IPS DF 6.9 (cell line): ENCODE measurements around the gene IGFBP2.
A peak's percentile ranks its signal among the peaks of the same experiment; 100 is the strongest.

Source experiments
- DNase-seq: peaks from one replicate; pipeline ENCODE4 v3.0.0-alpha.2; 2013; ENCODE audit warnings: low read depth, low spot score
- H3K27ac ChIP-seq: one replicate; pipeline ENCODE4 v1.5.1; 2013; ENCODE audit warnings: low read length, control low read depth
- H3K27me3 ChIP-seq: 2 replicates; pipeline ENCODE4 v1.6.1; 2013; ENCODE audit warnings: mild to moderate bottlenecking, low read length; ENCODE audit not compliant: control insufficient read depth, insufficient read depth
- H3K36me3 ChIP-seq: 2 replicates; pipeline ENCODE4 v1.6.1; 2013; ENCODE audit warnings: low read length; ENCODE audit not compliant: control insufficient read depth, insufficient read depth
- H3K4me1 ChIP-seq: 2 replicates; pipeline ENCODE4 v1.6.1; 2013; ENCODE audit warnings: low read length; ENCODE audit not compliant: control insufficient read depth, insufficient read depth
- H3K4me3 ChIP-seq: 2 replicates; pipeline ENCODE4 v1.5.1; 2013; ENCODE audit warnings: mild to moderate bottlenecking, low read length
- H3K9me3 ChIP-seq: 2 replicates; pipeline ENCODE4 v1.6.1; 2013; ENCODE audit warnings: low read length, inconsistent platforms; ENCODE audit not compliant: control insufficient read depth, insufficient read depth
- WGBS: extraction: QIAGEN DNeasy Blood & Tissue Kit; methylation state at CpG from one replicate; pipeline ENCODE4 v1.1.7; 2013; ENCODE audit warnings: mixed read lengths, missing lambda C conversion rate; ENCODE audit not compliant: insufficient read length, insufficient coverage; 5-methylcytosine and 5-hydroxymethylcytosine counted together

IGFBP2 gene

GRCh38 chr2:216663106-216663505 lies 29.9 kb downstream of the IGFBP2 start:
- no peak overlapping the region for H3K27ac ChIP-seq
- no CpG with 5 or more reads among the region's 1 CpG for WGBS
- no peak for DNase-seq
- no peaks in the 10 kb centered on the region for H3K9me3 ChIP-seq
- H3K36me3 ChIP-seq: peaks cover 15% of the 10 kb centered on the region
- no peaks in the 10 kb centered on the region for H3K27me3 ChIP-seq
- peaks cover 5% of the 10 kb centered on the region; the same call in 1 of the 2 replicates for H3K4me1 ChIP-seq
- H3K4me3 ChIP-seq: no peak overlapping the region

GRCh38 chr2:216663846-216664245 lies 30.6 kb downstream of the IGFBP2 start:
- H3K27me3 ChIP-seq: no peaks in the 10 kb centered on the region
- no CpG with 5 or more reads among the region's 18 CpGs for WGBS
- no peak overlapping the region for H3K4me3 ChIP-seq
- H3K9me3 ChIP-seq: no peaks in the 10 kb centered on the region
- no peak overlapping the region for H3K27ac ChIP-seq
- H3K4me1 ChIP-seq: peaks cover 5% of the 10 kb centered on the region; the same call in 1 of the 2 replicates
- DNase-seq: no peak
- peaks cover 15% of the 10 kb centered on the region for H3K36me3 ChIP-seq

- DNase-seq: no peak
- Histone ChIP-seq H3K27ac (no peak overlapping the region), H3K4me1 (peaks cover 5% of the 10 kb centered on the region; the same call in 1 of the 2 replicates), H3K36me3 (peaks cover 15% of the 10 kb centered on the region), H3K4me3 (no peak overlapping the region), H3K9me3 (no peaks in the 10 kb centered on the region), H3K27me3 (no peaks in the 10 kb centered on the region)
- WGBS: no CpG with 5 or more reads among the region's 6 CpGs
Observed at GRCh38 chr2:216664593-216665034, 31.4 kb downstream of the IGFBP2 start.

GRCh38 chr2:216665242-216665641 lies 32.0 kb downstream of the IGFBP2 start:
- Histone ChIP-seq H3K4me1 (peaks cover 5% of the 10 kb centered on the region; the same call in 1 of the 2 replicates), H3K4me3 (no peak overlapping the region), H3K27ac (no peak overlapping the region), H3K27me3 (no peaks in the 10 kb centered on the region), H3K36me3 (peaks cover 15% of the 10 kb centered on the region), H3K9me3 (no peaks in the 10 kb centered on the region)
- WGBS: no CpG with 5 or more reads among the region's 7 CpGs
- no peak for DNase-seq

GRCh38 chr2:216665717-216666116 lies 32.5 kb downstream of the IGFBP2 start:
- Histone ChIP-seq H3K36me3 (peaks cover 10% of the 10 kb centered on the region), H3K4me3 (no peak overlapping the region), H3K4me1 (peaks cover 5% of the 10 kb centered on the region; the same call in 1 of the 2 replicates), H3K27ac (no peak overlapping the region), H3K27me3 (no peaks in the 10 kb centered on the region), H3K9me3 (no peaks in the 10 kb centered on the region)
- WGBS: no CpG with 5 or more reads among the region's 12 CpGs
- peak; percentile 67 for DNase-seq

GRCh38 chr2:216666461-216667233 lies 33.4 kb downstream of the IGFBP2 start:
- H3K27ac ChIP-seq: no peak overlapping the region
- no CpG with 5 or more reads among the region's 9 CpGs for WGBS
- no peak overlapping the region for H3K4me3 ChIP-seq
- DNase-seq: peak; percentile 95
- H3K27me3 ChIP-seq: no peaks in the 10 kb centered on the region
- H3K4me1 ChIP-seq: peaks cover 5% of the 10 kb centered on the region; the same call in 1 of the 2 replicates
- H3K36me3 ChIP-seq: peaks cover 7% of the 10 kb centered on the region
- H3K9me3 ChIP-seq: no peaks in the 10 kb centered on the region

GRCh38 chr2:216670266-216671080 lies 37.3 kb downstream of the IGFBP2 start:
- Histone ChIP-seq H3K4me3 (no peak overlapping the region), H3K36me3 (no peaks in the 10 kb centered on the region), H3K9me3 (no peaks in the 10 kb centered on the region), H3K4me1 (peaks cover 3% of the 10 kb centered on the region), H3K27me3 (no peaks in the 10 kb centered on the region), H3K27ac (no peak overlapping the region)
- no peak for DNase-seq
- WGBS: no CpG with 5 or more reads among the region's 17 CpGs

- H3K4me3 ChIP-seq: no peak overlapping the region
- no peak for DNase-seq
- H3K27ac ChIP-seq: no peak overlapping the region
- H3K9me3 ChIP-seq: no peaks in the 10 kb centered on the region
- no peaks in the 10 kb centered on the region for H3K27me3 ChIP-seq
- no peaks in the 10 kb centered on the region for H3K36me3 ChIP-seq
- no CpG with 5 or more reads among the region's 11 CpGs for WGBS
- H3K4me1 ChIP-seq: peaks cover 2% of the 10 kb centered on the region
Observed at GRCh38 chr2:216671081-216671411, 37.8 kb downstream of the IGFBP2 start.

- Histone ChIP-seq H3K9me3 (no peaks in the 10 kb centered on the region), H3K4me3 (no peak overlapping the region), H3K27me3 (no peaks in the 10 kb centered on the region), H3K36me3 (no peaks in the 10 kb centered on the region), H3K27ac (no peak overlapping the region), H3K4me1 (no peaks in the 10 kb centered on the region; the same call in 1 of the 2 replicates)
- no CpG with 5 or more reads among the region's 12 CpGs for WGBS
- DNase-seq: no peak
Observed at GRCh38 chr2:216671791-216672343, 38.6 kb downstream of the IGFBP2 start.

GRCh38 chr2:216672466-216672865 lies 39.2 kb downstream of the IGFBP2 start:
- Histone ChIP-seq H3K9me3 (no peaks in the 10 kb centered on the region), H3K27ac (no peak overlapping the region), H3K4me1 (no peaks in the 10 kb centered on the region; the same call in 1 of the 2 replicates), H3K27me3 (no peaks in the 10 kb centered on the region), H3K36me3 (no peaks in the 10 kb centered on the region), H3K4me3 (no peak overlapping the region)
- DNase-seq: no peak
- no CpG with 5 or more reads among the region's 10 CpGs for WGBS
